Measurements from ENCODE around the gene VAPA.

The VAPA gene

GRCh38 chr18:9984080-9984479, 70.3 kb downstream of the VAPA start:
- no peak for DNase-seq

- no peak for DNase-seq
Measured at GRCh38 chr18:9985641-9986040, 71.8 kb downstream of the VAPA start.

- DNase-seq: no peak
Measured at GRCh38 chr18:9986156-9986930, 72.5 kb downstream of the VAPA start.

GRCh38 chr18:9987345-9987744, 73.5 kb downstream of the VAPA start:
- no peak for DNase-seq

GRCh38 chr18:9987931-9988330, 74.1 kb downstream of the VAPA start:
- DNase-seq: peak; percentile 74

GRCh38 chr18:9988665-9989064, 74.8 kb downstream of the VAPA start:
- no peak for DNase-seq

- DNase-seq: no peak
Measured at GRCh38 chr18:9989481-9989880, 75.7 kb downstream of the VAPA start.

GRCh38 chr18:9991011-9992000, 77.5 kb downstream of the VAPA start:
- no peak for DNase-seq

GRCh38 chr18:9992300-9992972, 78.6 kb downstream of the VAPA start:
- DNase-seq: no peak

- no peak for DNase-seq
Measured at GRCh38 chr18:9992973-9993520, 79.2 kb downstream of the VAPA start.

- no peak for DNase-seq
Measured at GRCh38 chr18:9993521-9994025, 79.8 kb downstream of the VAPA start.

- no peak for DNase-seq
Measured at GRCh38 chr18:9994026-9994570, 80.3 kb downstream of the VAPA start.

- DNase-seq: no peak
Measured at GRCh38 chr18:9994701-9995235, 81.0 kb downstream of the VAPA start.

- DNase-seq: no peak
Measured at GRCh38 chr18:9995631-9996030, 81.8 kb downstream of the VAPA start.

- DNase-seq: no peak
Measured at GRCh38 chr18:9996094-9996493, 82.3 kb downstream of the VAPA start.

- no peak for DNase-seq
Measured at GRCh38 chr18:9997711-9998110, 83.9 kb downstream of the VAPA start.

GRCh38 chr18:9998330-9998729, 84.5 kb downstream of the VAPA start:
- no peak for DNase-seq

- no peak for DNase-seq
Measured at GRCh38 chr18:10002280-10002679, 88.5 kb downstream of the VAPA start.

- DNase-seq: no peak
Measured at GRCh38 chr18:10003281-10003680, 89.5 kb downstream of the VAPA start.

GRCh38 chr18:10003866-10004265, 90.0 kb downstream of the VAPA start:
- no peak for DNase-seq

- DNase-seq: no peak
Measured at GRCh38 chr18:10006311-10006893, 92.6 kb downstream of the VAPA start.
